GM12891 (cell line): ENCODE results near the gene MEGF10.
"Not testable (repeated sequence)": the region's sequence is repeated elsewhere in the genome, so short reads cannot be mapped to it uniquely, and the experiment has no call there.

Source experiments
- DNase-seq: peaks from one replicate; pipeline ENCODE4 v3.0.0; 2011; ENCODE audit warnings: low spot score; ENCODE audit not compliant: insufficient read length
- FAIRE-seq: peaks from 2 replicates; lab custom pipeline; 2011; peaks lifted over from hg19 to GRCh38; lab: Jason Lieb, UNC
- PAX5 ChIP-seq: IDR thresholded peaks from 2 replicates; pipeline ENCODE4 v1.6.1; 2011; ENCODE audit warnings: low read length, moderate library complexity, mild to moderate bottlenecking; ENCODE audit not compliant: insufficient read depth, severe bottlenecking
- POLR2A ChIP-seq: IDR thresholded peaks from 2 replicates; pipeline ENCODE4 v1.6.1; 2011; ENCODE audit warnings: low read depth, low read length, control low read depth
- POLR2AphosphoS5 ChIP-seq: IDR thresholded peaks from 2 replicates; pipeline ENCODE4 v1.6.1; 2011; ENCODE audit warnings: low read depth, low read length, control low read depth
- POU2F2 ChIP-seq: IDR thresholded peaks from 2 replicates; pipeline ENCODE4 v1.6.1; 2011; ENCODE audit warnings: low read depth, mild to moderate bottlenecking, control low read depth, low read length, moderate library complexity
- SPI1 ChIP-seq: IDR thresholded peaks from 2 replicates; pipeline ENCODE4 v1.6.1; 2011; ENCODE audit warnings: low read depth, low read length, control low read depth
- TAF1 ChIP-seq: IDR thresholded peaks from 2 replicates; pipeline ENCODE4 v1.6.1; 2011; ENCODE audit warnings: low read depth, low read length, control low read depth

Gene MEGF10

GRCh38 chr5:127308945-127309344 lies 18.3 kb downstream of the MEGF10 start:
- TF ChIP-seq PAX5 = no peak
- TF ChIP-seq SPI1 = no peak
- TF ChIP-seq POLR2AphosphoS5 = no peak
- TF ChIP-seq POLR2A = no peak
- TF ChIP-seq TAF1 = no peak
- no peak for TF ChIP-seq POU2F2
- FAIRE-seq = no peak

GRCh38 chr5:127311349-127311748 lies 20.8 kb downstream of the MEGF10 start:
- DNase-seq (no peak), FAIRE-seq (no peak)
- no peak for TF ChIP-seq TAF1
- no peak for TF ChIP-seq POLR2A
- no peak for TF ChIP-seq PAX5
- no peak for TF ChIP-seq POLR2AphosphoS5
- no peak for TF ChIP-seq POU2F2
- no peak for TF ChIP-seq SPI1

More at GRCh38 chr5:127308945-127309344, 18.3 kb downstream of the MEGF10 start:
- no peak for DNase-seq

- DNase-seq (no peak), FAIRE-seq (no peak)
- TF ChIP-seq POLR2AphosphoS5 (no peak), TAF1 (no peak), POLR2A (no peak), SPI1 (no peak), PAX5 (no peak), POU2F2 (no peak)
Observed at GRCh38 chr5:127311781-127312525, 21.4 kb downstream of the MEGF10 start.

GRCh38 chr5:127313379-127313778 lies 22.8 kb downstream of the MEGF10 start:
- TF ChIP-seq PAX5 (no peak), TAF1 (no peak), POLR2AphosphoS5 (no peak), SPI1 (no peak), POLR2A (no peak), POU2F2 (no peak)
- FAIRE-seq (no peak), DNase-seq (no peak)

- DNase-seq (no peak), FAIRE-seq (peak; percentile 91)
- TF ChIP-seq POLR2A = no peak
- TF ChIP-seq TAF1 = no peak
- TF ChIP-seq POLR2AphosphoS5 = no peak
- no peak for TF ChIP-seq SPI1
- TF ChIP-seq PAX5 = no peak
- TF ChIP-seq POU2F2 = no peak
Observed at GRCh38 chr5:127313847-127314473, 23.4 kb downstream of the MEGF10 start.

- FAIRE-seq (no peak), DNase-seq (no peak)
- TF ChIP-seq POLR2AphosphoS5 (no peak), TAF1 (no peak), POLR2A (no peak), POU2F2 (no peak), SPI1 (no peak), PAX5 (no peak)
Observed at GRCh38 chr5:127316011-127316410, 25.4 kb downstream of the MEGF10 start.

GRCh38 chr5:127317385-127317784 lies 26.8 kb downstream of the MEGF10 start:
- DNase-seq, FAIRE-seq: not testable (repeated sequence)

- FAIRE-seq (peak; percentile 90), DNase-seq (no peak)
- TF ChIP-seq POLR2A = no peak
- TF ChIP-seq POU2F2 = peak; percentile 94
- peak; percentile 70; the same call in 1 of the 2 replicates for TF ChIP-seq SPI1
Observed at GRCh38 chr5:127320032-127320965, 29.7 kb downstream of the MEGF10 start.

- FAIRE-seq (no peak), DNase-seq (no peak)
- TF ChIP-seq PAX5 = no peak
- no peak for TF ChIP-seq POLR2AphosphoS5
- no peak for TF ChIP-seq POLR2A
- TF ChIP-seq TAF1 = no peak
- TF ChIP-seq SPI1 = no peak
- no peak for TF ChIP-seq POU2F2
Observed at GRCh38 chr5:127321465-127321864, 30.9 kb downstream of the MEGF10 start.

- DNase-seq (no peak), FAIRE-seq (peak; percentile 48)
- no peak for TF ChIP-seq TAF1
- no peak for TF ChIP-seq PAX5
- TF ChIP-seq SPI1 = no peak
- TF ChIP-seq POU2F2 = no peak
- no peak for TF ChIP-seq POLR2AphosphoS5
- TF ChIP-seq POLR2A = no peak
Observed at GRCh38 chr5:127322403-127322802, 31.8 kb downstream of the MEGF10 start.
